Lower lobe of right lung (tissue), 2 donors: ENCODE results near the gene FYB2. TPM values are rescaled to one million over a fixed set of nuclear protein-coding genes. Genes with fewer than 3 reads are reported as not detected.
"Not testable (repeated sequence)": the region's sequence is repeated elsewhere in the genome, so short reads cannot be mapped to it uniquely, and the experiment has no call there.

Experiments used
- ATAC-seq, 2 donors: fragments of 200-7000 bp; cut with Tn5 transposase; one replicate each; pipeline ENCODE4 v1.9.1; 2020 to 2022; ENCODE audit warnings: mild to moderate bottlenecking in 2 of 2, moderate library complexity in 2 of 2
- DNase-seq: peaks from one replicate; pipeline ENCODE4 v3.0.0-alpha.2; 2020
- H3K27ac ChIP-seq: fragments of 200-600 bp; one replicate; pipeline ENCODE4 v1.8.0; 2022
- H3K27me3 ChIP-seq: fragments of 200-600 bp; one replicate; pipeline ENCODE4 v1.8.0; 2022; ENCODE audit warnings: low read depth
- H3K36me3 ChIP-seq: fragments of 200-600 bp; one replicate; pipeline ENCODE4 v1.8.0; 2022; ENCODE audit warnings: mild to moderate bottlenecking
- H3K4me1 ChIP-seq: fragments of 200-600 bp; one replicate; pipeline ENCODE4 v1.8.0; 2022
- H3K4me3 ChIP-seq: fragments of 200-600 bp; one replicate; pipeline ENCODE4 v1.8.0; 2022; ENCODE audit warnings: mild to moderate bottlenecking
- H3K9me3 ChIP-seq: fragments of 200-600 bp; one replicate; pipeline ENCODE4 v1.8.0; 2022
- CTCF ChIP-seq: fragments of 200-600 bp; IDR thresholded peaks from one replicate; pipeline ENCODE4 v1.8.0; 2022; ENCODE audit warnings: antibody characterized with exemption, mild to moderate bottlenecking
- intact Hi-C: fragments of 100-400 bp; cut with DNase I; formaldehyde crosslinking; loops from one replicate; pipeline ENCODE4 v1.11.0; 2022
- total RNA-seq: library from RNA; stranded (reverse); fragmentation: NEBNext Ultra II Directional; extraction: Animal tissue kit (Norgen Biotek cat#: 25700); gene quantifications from one replicate; pipeline ENCODE4 v1.2.1, GENCODE V29; 2021
- donor health status: DM: no; HTN: yes; CAD: no; lungs with severe emphysema.

FYB2 gene
- total RNA-seq, 1 donor from 2014 or later, result 3.8 TPM

DNA sequence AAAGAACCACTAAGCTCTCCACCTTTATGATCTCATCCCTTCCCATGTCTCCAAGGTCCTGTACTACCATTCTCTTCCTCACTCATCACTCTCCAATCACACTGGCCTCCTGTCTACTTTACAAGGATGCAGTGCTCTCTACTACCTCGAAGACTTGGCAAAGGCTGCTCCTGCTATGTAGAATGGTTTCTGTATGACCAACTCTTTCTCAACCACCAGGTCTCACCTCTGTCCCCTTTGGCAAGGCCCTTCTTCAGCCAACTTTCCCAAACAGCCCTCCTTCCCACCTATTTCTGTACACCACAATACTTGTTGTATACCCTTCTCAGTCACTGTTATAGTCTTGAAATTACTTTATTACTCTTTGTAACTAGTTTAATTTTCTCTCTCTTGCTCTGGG, 41.2 kb downstream of the FYB2 start:
- Histone ChIP-seq H3K36me3 (no peaks in the 10 kb centered on the region), H3K4me1 (no peaks in the 10 kb centered on the region), H3K4me3 (no peak overlapping the region), H3K27ac (no peak overlapping the region), H3K9me3 (no peaks in the 10 kb centered on the region), H3K27me3 (no peaks in the 10 kb centered on the region)
- intact Hi-C loops, result no loop called here
- TF ChIP-seq CTCF, result no peak
- DNase-seq (no peak), ATAC-seq (no peak)

- intact Hi-C loops, H3K36me3 ChIP-seq, ATAC-seq, H3K27ac ChIP-seq, H3K4me3 ChIP-seq, H3K27me3 ChIP-seq, H3K9me3 ChIP-seq, DNase-seq, H3K4me1 ChIP-seq: not testable (repeated sequence)
Observed at GRCh38 chr1:56774732-56775131, 44.5 kb downstream of the FYB2 start.

- Histone ChIP-seq H3K4me1 (no peaks in the 10 kb centered on the region), H3K36me3 (no peaks in the 10 kb centered on the region), H3K9me3 (no peaks in the 10 kb centered on the region), H3K27me3 (no peaks in the 10 kb centered on the region), H3K27ac (no peak overlapping the region), H3K4me3 (no peak overlapping the region)
- ATAC-seq, result no peak
- no peak for DNase-seq
- intact Hi-C loops, result no loop called here
- TF ChIP-seq CTCF, result no peak
Observed at GRCh38 chr1:56774067-56774609, 45.1 kb downstream of the FYB2 start.

GRCh38 chr1:56773341-56774066, 45.7 kb downstream of the FYB2 start:
- TF ChIP-seq CTCF, result no peak
- no peak for DNase-seq
- Histone ChIP-seq H3K9me3 (no peaks in the 10 kb centered on the region), H3K4me3 (no peak overlapping the region), H3K4me1 (no peaks in the 10 kb centered on the region), H3K36me3 (no peaks in the 10 kb centered on the region), H3K27ac (no peak overlapping the region), H3K27me3 (no peaks in the 10 kb centered on the region)
- ATAC-seq, result no peak
- intact Hi-C loops, result no loop called here

- Histone ChIP-seq H3K4me1 (no peaks in the 10 kb centered on the region), H3K9me3 (no peaks in the 10 kb centered on the region), H3K27me3 (no peaks in the 10 kb centered on the region), H3K4me3 (no peak overlapping the region), H3K36me3 (no peaks in the 10 kb centered on the region), H3K27ac (no peak overlapping the region)
- DNase-seq (no peak), ATAC-seq (no peak)
- TF ChIP-seq CTCF, result no peak
- intact Hi-C loops, result no loop called here
Observed at GRCh38 chr1:56771717-56772116, 47.5 kb downstream of the FYB2 start.

DNA sequence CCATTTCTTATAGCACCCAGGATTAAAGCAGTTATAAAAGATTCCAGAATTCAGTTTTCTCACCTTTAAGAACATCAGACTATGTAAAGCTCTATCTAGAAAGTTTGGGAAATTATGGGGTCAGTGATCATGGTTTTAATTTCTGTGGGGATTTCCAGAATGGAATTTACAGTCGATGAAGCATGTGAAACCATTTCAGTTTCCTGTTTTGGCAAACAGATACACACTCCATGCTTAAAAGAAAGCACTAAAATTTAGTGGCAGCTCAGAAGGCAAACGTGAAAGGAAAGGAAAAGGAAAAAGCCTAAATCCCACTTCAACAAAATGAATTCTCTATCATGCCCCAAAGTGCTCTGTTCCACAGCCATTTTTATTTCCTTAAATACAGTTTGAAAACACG, 60.4 kb downstream of the FYB2 start:
- no peak for TF ChIP-seq CTCF
- H3K36me3 ChIP-seq, result no peaks in the 10 kb centered on the region
- H3K9me3 ChIP-seq, result no peaks in the 10 kb centered on the region
- DNase-seq, result no peak
- ATAC-seq, result no peak
- no peaks in the 10 kb centered on the region for H3K4me1 ChIP-seq
- no peaks in the 10 kb centered on the region for H3K27me3 ChIP-seq
- no peak overlapping the region for H3K4me3 ChIP-seq
- intact Hi-C loops, result no loop called here
- H3K27ac ChIP-seq, result no peak overlapping the region
